Right kidney (tissue), 9 donors: ENCODE data around the gene BIRC7.

Experiments used
- DNase-seq: peaks from one replicate; pipeline ENCODE4 v3.0.0-alpha.2; 2016
- long read RNA-seq, 8 donors: transcript quantifications; one replicate each; lab custom pipeline, GENCODE V29; 2026

The BIRC7 gene
- long read RNA-seq, donor 1, partial matches to known transcripts, result 0 of 1 reads
- long read RNA-seq, donor 1, other reads (novel, unspliced or antisense), result 0 of 1 reads
- long read RNA-seq, donor 2, result 0 reads
- long read RNA-seq, donor 3, result 0 reads
- long read RNA-seq, donor 4, result 0 reads
- long read RNA-seq, donor 5, result 0 reads
- long read RNA-seq, donor 6, result 0 reads
- long read RNA-seq, donor 7, result 0 reads
- long read RNA-seq, donor 8, result 0 reads

GRCh38 chr20:63235399-63235983, at the start of gene BIRC7:
BIRC7 (plus strand) TSS chr20:63235905; CDS start chr20:63236097, 192 bp downstream.
- peak; percentile 31 for DNase-seq

- DNase-seq, result no peak
These were observed 49.6 kb upstream of the BIRC7 start for GRCh38 chr20:63186084-63186483.

GRCh38 chr20:63186528-63187316, 49.0 kb upstream of the BIRC7 start:
- DNase-seq, result no peak

- DNase-seq, result no peak
These were observed 48.2 kb upstream of the BIRC7 start for GRCh38 chr20:63187338-63188158.

GRCh38 chr20:63188159-63188442, 47.6 kb upstream of the BIRC7 start:
- no peak for DNase-seq

- DNase-seq, result no peak
These were observed 46.9 kb upstream of the BIRC7 start for GRCh38 chr20:63188641-63189321.

GRCh38 chr20:63189322-63189642, 46.4 kb upstream of the BIRC7 start:
- no peak for DNase-seq

- no peak for DNase-seq
These were observed 45.7 kb upstream of the BIRC7 start for GRCh38 chr20:63189846-63190559.

GRCh38 chr20:63190828-63191227, 44.9 kb upstream of the BIRC7 start:
- no peak for DNase-seq

GRCh38 chr20:63191400-63191799, 44.3 kb upstream of the BIRC7 start:
- no peak for DNase-seq

GRCh38 chr20:63192721-63193120, 43.0 kb upstream of the BIRC7 start:
- no peak for DNase-seq

- no peak for DNase-seq
These were observed 41.5 kb upstream of the BIRC7 start for GRCh38 chr20:63194007-63194796.

GRCh38 chr20:63194797-63195173, 40.9 kb upstream of the BIRC7 start:
- no peak for DNase-seq

GRCh38 chr20:63196768-63197470, 38.8 kb upstream of the BIRC7 start:
- no peak for DNase-seq

- no peak for DNase-seq
These were observed 37.1 kb upstream of the BIRC7 start for GRCh38 chr20:63198606-63199005.

- DNase-seq, result no peak
These were observed 33.7 kb upstream of the BIRC7 start for GRCh38 chr20:63202021-63202420.

- no peak for DNase-seq
These were observed 32.7 kb upstream of the BIRC7 start for GRCh38 chr20:63202811-63203526.

- DNase-seq, result no peak
These were observed 31.3 kb upstream of the BIRC7 start for GRCh38 chr20:63204362-63204761.

GRCh38 chr20:63205896-63206295, 29.8 kb upstream of the BIRC7 start:
- DNase-seq, result no peak

GRCh38 chr20:63206878-63207277, 28.8 kb upstream of the BIRC7 start:
- DNase-seq, result no peak
